BE2C (cell line): Measurements from ENCODE around the gene CNTROB.

Experiments
- DNase-seq: peaks from one replicate; pipeline ENCODE4 v3.0.0-alpha.2; 2020
- H3K27me3 ChIP-seq: fragments of 250-450 bp; sonication (Bioruptor Pico); 2 replicates; pipeline ENCODE4 v1.5.1; 2020; ENCODE audit warnings: mild to moderate bottlenecking
- H3K36me3 ChIP-seq: fragments of 250-450 bp; sonication (Bioruptor Pico); 2 replicates; pipeline ENCODE4 v1.5.1; 2020; ENCODE audit warnings: mild to moderate bottlenecking
- H3K4me1 ChIP-seq: fragments of 250-450 bp; sonication (Bioruptor Pico); 2 replicates; pipeline ENCODE4 v1.5.1; 2020
- H3K4me3 ChIP-seq: 2 replicates; pipeline ENCODE4 v1.5.1; 2011; ENCODE audit warnings: low read depth, low read length
- H3K9me3 ChIP-seq: fragments of 250-450 bp; sonication (Bioruptor Pico); 2 replicates; pipeline ENCODE4 v1.5.1; 2020
- CTCF ChIP-seq: IDR thresholded peaks from 2 replicates; pipeline ENCODE4 v1.5.1; 2012; ENCODE audit warnings: mild to moderate bottlenecking, low read depth, low read length

Gene CNTROB

GRCh38 chr17:7969433-7969832 is 37.4 kb downstream of the CNTROB start:
- Histone ChIP-seq H3K36me3 (no peaks in the 10 kb centered on the region), H3K4me1 (no peaks in the 10 kb centered on the region), H3K4me3 (no peak overlapping the region), H3K27me3 (no peaks in the 10 kb centered on the region), H3K9me3 (no peaks in the 10 kb centered on the region)
- no peak for TF ChIP-seq CTCF
- no peak for DNase-seq

GRCh38 chr17:7971651-7972050 is 39.6 kb downstream of the CNTROB start:
- DNase-seq: no peak
- no peak for TF ChIP-seq CTCF
- Histone ChIP-seq H3K27me3 (no peaks in the 10 kb centered on the region), H3K9me3 (no peaks in the 10 kb centered on the region), H3K4me3 (no peak overlapping the region), H3K4me1 (no peaks in the 10 kb centered on the region), H3K36me3 (no peaks in the 10 kb centered on the region)

GRCh38 chr17:7972131-7972785 is 40.3 kb downstream of the CNTROB start:
- H3K9me3 ChIP-seq: no peaks in the 10 kb centered on the region
- H3K36me3 ChIP-seq: no peaks in the 10 kb centered on the region
- no peaks in the 10 kb centered on the region for H3K27me3 ChIP-seq
- no peaks in the 10 kb centered on the region for H3K4me1 ChIP-seq
- no peak for TF ChIP-seq CTCF
- no peak overlapping the region for H3K4me3 ChIP-seq
- DNase-seq: no peak

- DNase-seq: no peak
- Histone ChIP-seq H3K4me1 (no peaks in the 10 kb centered on the region), H3K27me3 (no peaks in the 10 kb centered on the region), H3K9me3 (no peaks in the 10 kb centered on the region), H3K36me3 (no peaks in the 10 kb centered on the region), H3K4me3 (no peak overlapping the region)
- TF ChIP-seq CTCF: no peak
These were observed 42.7 kb downstream of the CNTROB start for GRCh38 chr17:7974638-7975131.

GRCh38 chr17:7977039-7977438 is 45.0 kb downstream of the CNTROB start:
- no peaks in the 10 kb centered on the region for H3K36me3 ChIP-seq
- H3K9me3 ChIP-seq: no peaks in the 10 kb centered on the region
- H3K4me1 ChIP-seq: no peaks in the 10 kb centered on the region
- H3K4me3 ChIP-seq: no peak overlapping the region
- no peak for DNase-seq
- TF ChIP-seq CTCF: no peak
- H3K27me3 ChIP-seq: no peaks in the 10 kb centered on the region

GRCh38 chr17:7977805-7978204 is 45.8 kb downstream of the CNTROB start:
- TF ChIP-seq CTCF: no peak
- Histone ChIP-seq H3K27me3 (no peaks in the 10 kb centered on the region), H3K9me3 (no peaks in the 10 kb centered on the region), H3K36me3 (no peaks in the 10 kb centered on the region), H3K4me3 (no peak overlapping the region), H3K4me1 (no peaks in the 10 kb centered on the region)
- no peak for DNase-seq
